Activated CD8-positive, alpha-beta memory T cell treated with anti-CD3 and anti-CD28 coated beads, Interleukin-2, amount 50 U/mL, for 24 hours (primary cell): ENCODE measurements around the gene NPIPA1.
"Not testable (repeated sequence)": the region's sequence is repeated elsewhere in the genome, so short reads cannot be mapped to it uniquely, and the experiment has no call there.

Experiments
- DNase-seq: peaks from one replicate; pipeline ENCODE4 v3.0.0-alpha.2; 2020; ENCODE audit errors: extremely low read depth

Gene NPIPA1

GRCh38 chr16:14930246-14930645 is 7.0 kb upstream of the NPIPA1 start:
- DNase-seq: not testable (repeated sequence)

GRCh38 chr16:14930971-14931370 is 6.3 kb upstream of the NPIPA1 start:
- not testable (repeated sequence) for DNase-seq

DNA sequence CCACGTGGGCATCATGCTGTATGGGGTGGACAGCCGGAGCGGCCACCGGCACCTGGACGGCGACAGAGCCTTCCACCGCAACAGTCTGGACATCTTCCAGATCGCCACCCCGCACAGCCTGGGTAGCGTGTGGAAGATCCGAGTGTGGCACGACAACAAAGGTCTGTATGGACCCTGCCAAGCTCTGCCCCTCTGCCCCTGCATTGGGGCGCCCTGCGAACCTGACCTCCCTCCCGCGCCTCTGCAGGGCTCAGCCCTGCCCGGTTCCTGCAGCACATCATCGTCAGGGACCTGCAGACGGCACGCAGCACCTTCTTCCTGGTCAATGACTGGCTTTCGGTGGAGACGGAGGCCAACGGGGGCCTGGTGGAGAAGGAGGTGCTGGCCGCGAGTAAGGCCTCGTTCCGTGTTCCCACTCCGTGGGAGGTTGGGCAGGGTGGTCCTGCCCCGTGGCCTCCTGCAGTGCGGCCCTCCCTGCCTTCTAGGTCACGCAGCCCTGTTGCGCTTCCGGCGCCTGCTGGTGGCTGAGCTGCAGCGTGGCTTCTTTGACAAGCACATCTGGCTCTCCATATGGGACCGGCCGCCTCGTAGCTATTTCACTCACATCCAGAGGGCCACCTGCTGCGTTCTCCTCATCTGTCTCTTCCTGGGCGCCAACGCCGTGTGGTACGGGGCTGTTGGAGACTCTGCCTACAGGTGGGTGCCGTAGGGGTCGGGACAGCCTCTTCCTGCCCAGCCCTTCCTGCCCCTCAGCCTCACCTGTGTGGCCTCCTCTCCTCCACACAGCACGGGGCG is 4.5 kb upstream of the NPIPA1 start:
- DNase-seq: not testable (repeated sequence)

- not testable (repeated sequence) for DNase-seq
Measured at GRCh38 chr16:14937994-14938393, 751 bp downstream of the NPIPA1 start.

- DNase-seq: not testable (repeated sequence)
Measured at GRCh38 chr16:14942686-14943085, 5.4 kb downstream of the NPIPA1 start.

DNA sequence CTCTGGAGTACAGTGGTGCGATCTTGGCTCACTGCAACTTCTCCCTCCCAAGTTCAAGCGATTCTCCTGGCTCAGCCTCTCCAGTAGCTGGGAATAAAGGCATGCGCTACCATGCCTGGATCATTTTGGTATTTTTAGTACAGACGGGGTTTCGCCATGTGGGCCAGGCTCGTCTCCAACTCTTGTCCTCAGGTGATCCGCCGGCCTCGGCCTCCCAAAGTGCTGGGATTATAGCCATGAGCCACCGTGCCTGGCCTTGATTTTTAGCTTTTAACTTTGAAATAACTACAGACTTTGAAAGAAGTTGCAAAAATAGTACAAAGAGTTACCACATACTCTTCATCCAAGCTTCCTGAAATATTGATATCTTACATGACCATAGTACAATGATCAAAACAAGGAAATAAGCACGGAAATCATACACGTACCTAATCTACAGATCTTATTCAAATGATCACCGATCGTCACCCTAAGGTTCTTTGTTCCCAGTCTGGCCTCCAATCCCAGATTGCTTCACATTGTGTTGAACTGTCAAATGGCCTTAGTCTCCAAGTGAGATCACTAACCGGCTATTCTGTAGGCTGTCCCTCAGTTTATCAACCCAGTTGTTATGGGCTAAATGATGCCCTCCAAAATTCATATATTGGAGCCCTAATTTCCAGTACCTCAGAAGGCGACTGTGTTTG is 18.4 kb downstream of the NPIPA1 start:
- no peak for DNase-seq

DNA sequence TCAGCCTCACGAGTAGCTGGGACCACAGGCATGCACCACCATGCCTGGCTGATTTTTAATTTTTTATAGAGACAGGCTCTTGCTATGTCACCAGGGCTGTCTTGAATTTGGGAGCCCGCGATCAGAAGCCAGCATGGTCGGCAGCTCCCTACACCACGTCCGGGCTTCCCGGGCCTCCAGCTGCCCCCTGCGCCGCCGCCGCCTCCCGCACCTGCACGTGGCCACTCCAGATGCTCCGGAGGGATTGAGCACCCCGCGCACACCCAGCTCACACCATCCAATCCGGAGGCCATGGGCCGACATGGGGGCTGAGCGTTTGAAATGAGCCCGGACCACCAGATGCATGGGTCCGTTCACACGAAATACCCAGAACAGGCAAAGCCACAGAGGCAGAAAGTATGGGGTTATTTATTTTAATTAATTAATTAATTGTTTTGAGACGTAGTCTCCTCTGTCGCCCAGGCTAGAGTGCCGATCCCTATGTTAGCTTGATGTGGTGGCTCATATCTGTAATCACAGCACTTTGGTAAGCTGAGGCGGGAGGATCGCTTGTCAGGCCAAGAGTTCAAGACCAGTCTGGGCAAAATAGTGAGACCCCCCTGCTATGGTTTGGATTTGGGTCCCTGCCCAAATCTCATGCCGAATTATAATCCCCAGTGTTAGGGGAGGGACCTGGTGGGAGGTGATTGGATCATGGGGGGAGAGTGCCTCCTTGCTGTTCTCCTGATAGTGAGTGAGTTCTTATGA is 20.5 kb downstream of the NPIPA1 start:
- no peak for DNase-seq

DNA sequence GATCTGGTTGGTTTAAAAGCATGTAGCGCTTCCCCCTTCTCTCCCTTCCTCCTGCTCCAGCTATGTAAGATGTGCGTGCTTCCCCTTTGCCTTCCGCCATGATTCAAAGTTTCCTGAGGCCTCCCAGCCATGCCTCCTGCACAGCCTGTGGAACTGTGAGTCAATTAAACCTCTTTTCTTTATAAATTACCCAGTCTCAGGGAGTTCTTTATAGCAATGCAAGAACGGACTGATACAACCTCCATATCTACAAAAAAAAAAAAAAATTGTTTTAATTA is 21.0 kb downstream of the NPIPA1 start:
- no peak for DNase-seq

DNA sequence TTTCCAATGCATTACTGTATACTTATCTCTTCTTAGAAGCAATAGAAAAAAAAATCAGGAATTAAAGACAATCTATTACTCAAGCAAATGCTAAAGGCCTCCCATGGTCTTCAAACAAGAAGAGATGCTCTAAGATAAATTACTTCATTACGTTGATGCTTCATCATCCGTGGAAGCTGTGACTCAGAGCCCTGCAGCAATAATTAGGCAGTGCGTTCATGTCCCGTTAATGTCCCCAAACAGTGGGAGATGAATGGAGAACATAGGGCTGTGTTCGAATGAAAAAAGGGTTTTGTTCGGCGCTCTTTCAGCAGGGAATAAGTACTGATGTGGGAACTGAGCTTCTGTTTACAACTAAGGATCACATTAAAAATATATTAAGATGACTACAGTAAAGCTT is 21.7 kb downstream of the NPIPA1 start:
- no peak for DNase-seq

DNA sequence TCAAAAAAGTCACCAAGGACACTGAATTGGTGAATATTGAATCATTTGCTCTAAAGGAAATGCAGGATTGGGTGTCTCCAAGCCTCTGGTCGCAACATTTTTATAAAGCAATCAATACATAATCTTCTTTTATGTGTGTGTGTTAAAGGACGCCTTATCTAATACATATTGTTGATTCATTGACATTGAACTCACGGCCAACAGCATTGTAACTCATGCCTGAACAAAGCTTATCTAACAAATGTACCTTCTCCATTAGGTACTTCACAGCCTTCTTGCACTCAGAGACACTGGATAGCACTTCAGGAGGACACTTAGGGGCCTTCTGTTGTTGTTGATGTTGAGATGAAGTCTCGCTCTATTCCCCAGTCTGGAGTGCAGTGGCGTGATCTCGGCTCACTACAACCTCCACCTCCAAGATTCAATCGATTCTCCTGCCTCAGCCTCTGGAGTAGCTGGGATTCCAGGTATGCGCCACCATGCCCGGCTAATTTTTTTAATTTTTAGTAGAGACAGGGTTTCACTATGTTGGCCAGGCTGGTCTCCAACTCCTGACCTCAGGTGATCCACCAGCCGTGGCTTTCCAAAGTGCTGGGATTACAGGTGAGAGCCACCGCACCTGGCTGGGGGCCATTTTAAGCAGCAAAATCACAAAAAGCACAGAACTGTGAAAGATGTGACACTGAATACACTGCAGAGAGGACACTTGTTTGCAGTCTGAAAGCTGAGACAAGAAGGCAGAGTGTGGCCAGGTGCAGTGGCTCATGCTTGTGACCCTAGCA is 24.4 kb downstream of the NPIPA1 start:
- no peak for DNase-seq

DNA sequence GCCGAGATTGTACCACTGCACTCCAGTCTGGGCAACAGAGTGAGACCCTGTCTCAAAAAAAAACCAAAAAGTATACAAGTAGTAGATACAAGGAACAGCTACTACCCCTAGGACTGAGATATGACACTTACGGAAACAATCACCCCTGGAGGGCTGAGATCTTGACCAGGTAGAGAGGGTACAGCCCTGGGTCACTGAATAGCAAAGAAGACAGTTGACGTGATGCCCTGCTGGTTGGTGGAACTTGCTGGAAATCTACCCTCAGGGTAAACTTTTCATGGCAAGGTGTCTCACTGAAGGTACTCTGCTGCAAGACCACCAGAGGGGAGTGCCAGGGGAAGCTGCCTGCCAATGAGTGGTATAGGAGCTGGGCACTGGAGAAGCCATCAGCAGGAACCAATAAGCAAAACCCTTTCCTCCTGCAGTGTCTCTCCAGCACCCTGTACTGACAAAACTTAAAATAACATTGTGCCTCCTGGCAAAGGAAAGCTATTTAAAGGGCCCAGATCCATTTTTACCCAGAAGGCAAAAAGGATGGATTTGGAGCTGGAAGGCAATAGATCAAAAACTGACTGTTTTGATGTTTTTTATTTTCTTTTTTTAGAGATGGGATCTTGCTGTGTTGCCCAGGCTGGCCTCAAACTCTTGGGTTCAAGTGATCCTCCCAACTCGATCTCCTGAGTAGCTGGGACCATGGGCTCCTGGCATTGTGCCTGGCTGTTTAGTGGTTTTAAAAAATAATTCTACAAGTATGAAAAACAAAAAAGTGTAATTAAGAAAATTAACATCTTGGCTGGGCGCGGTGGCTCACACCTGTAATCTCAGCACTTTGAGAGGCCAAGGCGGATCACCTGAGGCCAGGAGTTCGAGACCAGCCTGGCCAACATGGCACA is 26.3 kb downstream of the NPIPA1 start:
- no peak for DNase-seq

- DNase-seq: no peak
Measured at GRCh38 chr16:14965328-14965727, 28.1 kb downstream of the NPIPA1 start.

DNA sequence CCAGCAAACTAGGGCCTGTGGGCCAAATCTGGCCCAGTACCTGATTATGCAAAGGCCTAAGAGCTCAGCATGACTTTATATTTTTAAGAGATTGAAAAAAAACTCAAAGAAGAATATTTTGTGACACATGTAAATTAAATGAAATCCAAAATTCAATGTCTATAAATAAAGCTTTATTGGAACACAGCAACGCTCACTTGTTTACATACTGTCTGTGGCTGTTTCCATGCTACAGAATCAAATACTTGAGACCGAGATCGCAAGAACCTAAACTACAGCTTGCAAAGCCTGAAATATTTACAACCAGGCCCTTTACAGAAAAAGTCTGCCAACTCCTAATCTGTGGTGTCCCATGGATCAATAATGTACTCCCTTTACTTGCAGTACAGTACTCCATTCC is 32.6 kb downstream of the NPIPA1 start:
- not testable (repeated sequence) for DNase-seq

DNA sequence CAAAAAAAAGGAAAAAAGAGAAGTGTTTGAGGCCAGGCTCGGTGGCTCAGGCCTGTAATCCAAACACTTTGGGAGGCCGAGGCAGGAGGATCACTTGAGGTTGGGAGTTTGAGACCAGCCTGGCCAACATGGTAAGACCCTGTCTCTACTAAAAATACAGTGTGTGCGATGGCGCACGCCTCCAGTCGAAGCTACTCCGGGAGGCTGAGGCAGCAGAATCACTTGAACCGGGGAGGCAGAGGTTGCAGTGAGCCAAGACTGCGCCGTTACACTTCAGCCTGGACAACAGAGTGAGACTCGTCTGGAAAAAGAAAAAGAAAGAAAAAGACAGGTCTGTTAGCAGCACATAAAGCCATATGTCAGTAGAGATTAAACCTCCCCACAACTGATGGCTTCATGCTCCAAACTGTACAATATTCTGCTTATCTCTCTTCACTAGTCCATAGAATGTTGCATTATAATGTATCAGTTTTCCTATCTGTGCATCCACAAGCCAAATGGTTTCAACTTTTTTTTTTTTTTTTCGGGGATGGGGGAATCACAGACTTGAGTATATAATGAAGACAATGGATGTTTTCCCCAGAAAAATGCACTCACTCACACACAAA is 34.5 kb downstream of the NPIPA1 start:
- not testable (repeated sequence) for DNase-seq

GRCh38 chr16:14973785-14974322 is 36.6 kb downstream of the NPIPA1 start:
- not testable (repeated sequence) for DNase-seq

DNA sequence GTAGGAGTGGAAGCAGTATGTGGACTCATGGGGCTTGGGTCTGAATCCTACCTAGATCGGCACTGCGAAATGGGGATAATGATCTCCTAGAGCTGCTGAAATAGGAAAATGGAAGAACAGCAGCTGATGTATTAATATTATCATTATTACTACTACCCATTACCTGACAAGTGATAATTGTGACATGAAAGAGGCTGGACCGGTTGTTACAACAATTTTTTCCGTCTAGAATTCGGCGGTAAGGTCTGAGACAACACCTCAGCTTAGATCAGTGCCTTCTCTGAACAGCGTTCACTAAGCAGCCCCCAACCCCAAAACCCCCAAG is 37.0 kb downstream of the NPIPA1 start:
- not testable (repeated sequence) for DNase-seq

DNA sequence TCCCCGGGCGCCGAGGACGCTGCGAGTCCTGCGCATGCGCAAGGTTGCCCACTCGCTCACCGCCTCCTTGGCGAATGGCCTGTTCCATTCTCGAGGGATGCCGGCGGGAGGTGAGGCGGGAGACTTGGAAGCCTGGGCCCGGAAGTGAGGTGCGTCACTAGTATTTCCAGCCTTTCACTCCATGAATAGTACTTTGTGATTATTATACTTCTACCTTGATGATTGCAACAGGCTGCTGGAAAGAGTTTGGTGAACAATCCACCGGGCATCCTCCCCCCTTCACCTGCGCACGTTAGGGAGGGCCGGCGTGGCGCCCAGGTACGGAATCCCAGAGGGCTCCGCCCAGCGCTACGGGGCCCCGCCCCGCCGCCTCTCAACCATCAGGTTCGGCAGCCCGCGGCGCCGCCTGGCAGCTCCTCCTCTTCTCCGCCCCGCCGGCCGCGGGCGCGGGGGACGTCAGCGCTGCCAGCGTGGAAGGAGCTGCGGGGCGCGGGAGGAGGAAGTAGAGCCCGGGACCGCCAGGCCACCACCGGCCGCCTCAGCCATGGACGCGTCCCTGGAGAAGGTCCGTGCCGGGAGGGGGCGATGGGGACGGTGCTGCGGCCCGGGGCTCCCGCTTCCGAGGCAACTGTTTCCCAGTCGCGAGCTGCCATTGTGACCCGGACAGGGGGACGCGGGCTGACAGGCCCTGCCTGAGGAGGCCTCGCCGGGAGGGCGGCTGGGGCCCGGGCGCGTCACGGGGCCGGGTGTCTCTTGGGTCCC is 37.6 kb downstream of the NPIPA1 start, which contains the start of gene PDXDC1:
TSS of gene PDXDC1 (plus strand) at position 371 of the 762 bp plus-strand sequence. CDS start at position 545, 174 bp downstream.
- peak; percentile 81 for DNase-seq

- not testable (repeated sequence) for DNase-seq
Measured at GRCh38 chr16:14975418-14976194, 38.4 kb downstream of the NPIPA1 start.
